Raji (cell line): ENCODE data around the gene GGA3.

Experiments
- POLR2A ChIP-seq: IDR thresholded peaks from 2 replicates; pipeline ENCODE4 v1.6.1; 2011; ENCODE audit warnings: low read depth, low read length, control low read depth; ENCODE audit not compliant: insufficient read depth

GGA3 gene

GRCh38 chr17:75238684-75239191 lies 22.7 kb downstream of the GGA3 start:
- TF ChIP-seq POLR2A: no peak

GRCh38 chr17:75238020-75238580 lies 23.3 kb downstream of the GGA3 start:
- TF ChIP-seq POLR2A: no peak

GRCh38 chr17:75237100-75238014 lies 24.0 kb downstream of the GGA3 start:
- TF ChIP-seq POLR2A: no peak

GRCh38 chr17:75232786-75233185 lies 28.6 kb downstream of the GGA3 start:
- TF ChIP-seq POLR2A: no peak

- no peak for TF ChIP-seq POLR2A
These were observed 29.5 kb downstream of the GGA3 start for GRCh38 chr17:75231741-75232464.

GRCh38 chr17:75231071-75231470 lies 30.3 kb downstream of the GGA3 start:
- TF ChIP-seq POLR2A: no peak

- no peak for TF ChIP-seq POLR2A
These were observed 32.6 kb downstream of the GGA3 start for GRCh38 chr17:75228847-75229246.

- TF ChIP-seq POLR2A: no peak
These were observed 33.1 kb downstream of the GGA3 start for GRCh38 chr17:75228305-75228704.

- no peak for TF ChIP-seq POLR2A
These were observed 33.7 kb downstream of the GGA3 start for GRCh38 chr17:75227729-75228128.

GRCh38 chr17:75225016-75225415 lies 36.4 kb downstream of the GGA3 start:
- TF ChIP-seq POLR2A: no peak

GRCh38 chr17:75219815-75220214 lies 41.6 kb downstream of the GGA3 start:
- TF ChIP-seq POLR2A: no peak

GRCh38 chr17:75218131-75218530 lies 43.3 kb downstream of the GGA3 start:
- no peak for TF ChIP-seq POLR2A

- TF ChIP-seq POLR2A: no peak
These were observed 52.3 kb downstream of the GGA3 start for GRCh38 chr17:75209061-75209460.

- TF ChIP-seq POLR2A: no peak
These were observed 53.2 kb downstream of the GGA3 start for GRCh38 chr17:75208161-75208560.

- no peak for TF ChIP-seq POLR2A
These were observed 53.6 kb downstream of the GGA3 start for GRCh38 chr17:75207760-75208159.

- TF ChIP-seq POLR2A: no peak
These were observed 55.6 kb downstream of the GGA3 start for GRCh38 chr17:75205793-75206163.
